GM13977 (cell line): ENCODE measurements around the gene AHRR.

ENCODE experiments used
- DNase-seq: peaks from one replicate; pipeline ENCODE4 v3.0.0; 2012; ENCODE audit warnings: low spot score
- in situ Hi-C: fragments of 300-500 bp; cut with MboI; formaldehyde crosslinking; loops from one replicate; pipeline ENCODE4 v1.12.0; 2022; ENCODE audit warnings: low sequenced_read_pairs, low pct_unique_long_range_greater_than_20kb, mixed read lengths, inconsistent platforms; ENCODE audit not compliant: unreplicated experiment
- TF ChIP-seq, protein P1 (sequence below): IDR thresholded peaks from 2 replicates; pipeline ENCODE4 v1.5.1; 2012; ENCODE audit warnings: mild to moderate bottlenecking, control low read depth; ENCODE audit not compliant: insufficient read depth; ENCODE audit errors: extremely low read depth, missing control alignments

Gene AHRR

DNA sequence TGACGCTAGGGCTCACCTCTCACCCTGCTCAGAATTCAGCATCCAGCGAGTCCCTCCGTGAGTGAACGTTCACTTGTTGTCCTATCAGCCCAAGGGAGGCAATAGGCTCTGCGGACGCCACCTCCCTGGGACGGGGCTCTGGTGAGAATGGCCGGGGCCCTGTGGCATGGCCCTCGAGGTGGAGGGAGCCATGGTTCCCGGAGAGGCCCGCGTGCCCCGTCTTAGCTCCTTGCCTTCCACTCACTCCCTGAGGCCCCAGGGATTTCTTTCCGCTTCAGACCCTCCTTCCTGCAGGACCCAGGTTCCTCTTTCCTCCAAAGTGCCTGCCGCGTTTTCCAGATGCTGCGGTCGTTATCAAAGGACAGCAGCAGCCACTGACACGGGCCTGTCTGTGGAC lies 142.9 kb downstream of the AHRR start:
- in situ Hi-C loops: no loop called here
- peak; percentile 27 for DNase-seq
- TF ChIP-seq, protein P1, sequence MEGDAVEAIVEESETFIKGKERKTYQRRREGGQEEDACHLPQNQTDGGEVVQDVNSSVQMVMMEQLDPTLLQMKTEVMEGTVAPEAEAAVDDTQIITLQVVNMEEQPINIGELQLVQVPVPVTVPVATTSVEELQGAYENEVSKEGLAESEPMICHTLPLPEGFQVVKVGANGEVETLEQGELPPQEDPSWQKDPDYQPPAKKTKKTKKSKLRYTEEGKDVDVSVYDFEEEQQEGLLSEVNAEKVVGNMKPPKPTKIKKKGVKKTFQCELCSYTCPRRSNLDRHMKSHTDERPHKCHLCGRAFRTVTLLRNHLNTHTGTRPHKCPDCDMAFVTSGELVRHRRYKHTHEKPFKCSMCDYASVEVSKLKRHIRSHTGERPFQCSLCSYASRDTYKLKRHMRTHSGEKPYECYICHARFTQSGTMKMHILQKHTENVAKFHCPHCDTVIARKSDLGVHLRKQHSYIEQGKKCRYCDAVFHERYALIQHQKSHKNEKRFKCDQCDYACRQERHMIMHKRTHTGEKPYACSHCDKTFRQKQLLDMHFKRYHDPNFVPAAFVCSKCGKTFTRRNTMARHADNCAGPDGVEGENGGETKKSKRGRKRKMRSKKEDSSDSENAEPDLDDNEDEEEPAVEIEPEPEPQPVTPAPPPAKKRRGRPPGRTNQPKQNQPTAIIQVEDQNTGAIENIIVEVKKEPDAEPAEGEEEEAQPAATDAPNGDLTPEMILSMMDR: no peak

GRCh38 chr5:464843-465590 lies 143.5 kb downstream of the AHRR start:
- no peak for DNase-seq
- in situ Hi-C loops: no loop called here
- TF ChIP-seq, protein P1: no peak

DNA sequence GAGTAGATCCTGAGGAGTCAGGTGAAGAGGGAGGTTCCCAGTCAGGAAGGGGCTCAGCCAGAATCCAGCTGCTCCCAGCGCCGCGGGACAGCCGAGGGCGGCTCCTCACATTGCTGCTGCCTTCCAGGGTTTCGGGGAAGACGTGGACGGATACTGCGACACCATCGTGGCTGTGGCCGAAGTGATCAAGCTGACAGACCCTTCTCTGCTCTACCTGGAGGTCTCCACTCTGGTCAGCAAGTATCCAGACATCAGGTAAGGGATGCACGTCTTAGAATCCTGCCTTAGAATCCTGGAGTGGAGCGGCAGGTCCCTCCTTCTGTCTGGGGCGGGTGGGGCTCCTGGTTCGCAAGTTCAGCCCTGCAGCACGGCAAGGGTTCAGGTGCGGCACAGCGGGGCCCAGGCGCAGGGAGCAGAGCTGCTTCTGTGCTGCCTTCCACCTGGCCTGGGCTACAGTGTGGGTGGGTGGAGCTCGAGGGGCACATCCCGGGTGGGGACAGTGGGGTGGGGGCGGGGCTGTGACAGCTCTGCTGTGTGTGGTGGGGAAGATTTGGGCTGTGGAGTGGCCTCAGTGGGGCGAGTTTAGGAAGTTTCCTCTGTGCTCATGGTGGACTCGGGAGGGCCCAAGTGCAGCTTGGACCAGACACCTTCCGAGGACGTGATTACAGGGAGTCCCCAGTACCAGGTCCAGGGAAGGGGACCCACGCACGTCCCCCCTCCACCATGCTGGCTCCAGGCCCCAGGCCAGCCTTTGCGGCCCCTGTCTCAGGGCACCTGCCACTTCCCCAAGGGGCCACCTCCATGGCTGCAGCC lies 144.3 kb downstream of the AHRR start:
- TF ChIP-seq, protein P1: no peak
- no peak for DNase-seq
- in situ Hi-C loops: no loop called here

DNA sequence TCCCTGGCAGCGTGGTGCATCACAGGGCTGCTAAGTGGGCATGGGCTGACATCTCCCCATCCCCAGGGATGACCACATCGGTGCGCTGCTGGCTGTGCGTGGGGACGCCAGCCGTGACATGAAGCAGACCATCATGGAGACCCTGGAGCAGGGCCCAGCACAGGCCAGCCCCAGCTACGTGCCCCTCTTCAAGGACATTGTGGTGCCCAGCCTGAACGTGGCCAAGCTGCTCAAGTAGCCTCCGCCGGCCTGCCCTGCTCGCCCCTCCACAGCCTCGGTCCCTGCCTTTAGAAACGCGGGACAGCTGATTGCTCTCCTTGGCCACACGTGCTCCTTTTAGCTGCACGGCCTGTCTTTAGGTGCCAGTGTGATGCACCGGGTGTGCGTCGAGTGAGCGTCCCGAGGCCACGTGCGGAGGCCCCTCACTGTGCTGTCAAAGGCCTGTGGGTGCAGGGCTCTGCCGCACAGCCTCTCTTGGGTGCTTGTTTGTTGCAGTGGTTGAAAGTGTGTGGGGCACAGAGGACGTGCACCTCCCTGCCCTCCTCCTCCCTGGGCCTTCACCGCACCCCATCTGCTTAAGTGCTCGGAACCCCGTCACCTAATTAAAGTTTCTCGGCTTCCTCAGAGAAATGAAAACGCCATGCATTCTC lies 145.3 kb downstream of the AHRR start:
- TF ChIP-seq, protein P1: no peak
- in situ Hi-C loops: no loop called here
- no peak for DNase-seq

GRCh38 chr5:468401-468800 lies 146.9 kb downstream of the AHRR start:
- TF ChIP-seq, protein P1: no peak
- DNase-seq: no peak
- in situ Hi-C loops: no loop called here

DNA sequence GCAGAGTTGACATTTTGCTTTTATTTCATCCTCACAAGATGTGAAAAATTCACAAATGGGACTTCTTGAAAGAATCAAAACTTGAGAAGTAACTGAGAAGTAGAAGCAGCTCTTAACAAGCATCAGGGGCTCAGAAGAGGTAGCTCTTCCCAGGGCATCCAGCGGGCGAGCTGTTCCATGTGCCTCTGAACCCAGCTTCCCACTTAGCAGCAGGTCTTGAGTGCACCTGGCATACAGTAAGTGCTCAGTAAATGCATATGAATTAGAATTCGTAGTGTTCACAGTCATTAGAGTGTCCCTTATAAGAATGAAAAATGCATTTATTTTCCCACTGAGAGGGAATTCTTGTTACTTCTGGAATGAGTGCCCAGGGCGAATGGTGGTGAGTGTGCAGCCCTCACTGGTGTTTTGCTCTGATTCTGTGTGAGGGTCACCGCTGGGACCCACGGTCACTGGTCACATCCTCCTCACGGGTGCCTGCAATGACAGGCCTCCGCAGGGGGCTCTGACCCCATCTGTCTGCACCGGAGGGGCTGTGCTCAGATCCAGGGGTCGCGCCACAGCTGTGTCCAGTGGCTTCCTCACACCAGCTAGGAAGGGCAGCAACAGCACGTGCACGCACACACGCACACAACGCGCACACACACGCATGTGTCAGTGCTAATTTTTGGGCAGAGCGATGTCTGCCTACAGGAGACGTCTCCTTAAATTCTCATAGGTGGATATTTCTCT lies 148.4 kb downstream of the AHRR start:
- TF ChIP-seq, protein P1: no peak
- in situ Hi-C loops: no loop called here
- no peak for DNase-seq
